K562 (cell line): ENCODE measurements around the gene KLC1. TPM values are rescaled to one million over a fixed set of nuclear protein-coding genes. Genes with fewer than 3 reads are reported as not detected.

Experiments
- BCOR ChIP-seq: fragments of 450-650 bp; IDR thresholded peaks from 2 replicates; pipeline ENCODE4 v1.6.1; 2016
- CTBP1 ChIP-seq: fragments of 450-650 bp; IDR thresholded peaks from 2 replicates; pipeline ENCODE4 v1.6.1; 2016; ENCODE audit warnings: borderline replicate concordance
- EGR1 ChIP-seq: fragments of 450-650 bp; conservative IDR thresholded peaks from 2 replicates; pipeline ENCODE4 v1.6.1; 2017; ENCODE audit warnings: mild to moderate bottlenecking
- FOS ChIP-seq: IDR thresholded peaks from 3 replicates; pipeline ENCODE4 v1.6.1; 2011; ENCODE audit not compliant: insufficient read length; ENCODE audit errors: extremely low read depth
- GATAD2A ChIP-seq: fragments of 450-650 bp; IDR thresholded peaks from 2 replicates; pipeline ENCODE4 v1.6.1; 2017
- KDM4B ChIP-seq, 2 experiments: fragments of 450-650 bp in 1 of 2; sonication (generic) in 1 of 2; IDR thresholded peaks; 2 replicates each; pipeline ENCODE4 v1.6.1; 2016 to 2017; ENCODE audit warnings: borderline replicate concordance in 2 of 2, antibody characterized with exemption in 1 of 2, low read depth in 1 of 2, mild to moderate bottlenecking in 1 of 2
- KDM5B ChIP-seq: fragments of 200-600 bp; sonication (generic); IDR thresholded peaks from 2 replicates; pipeline ENCODE4 v1.6.1; 2012; ENCODE audit warnings: low read depth, mild to moderate bottlenecking, moderate library complexity, low read length, control low read depth, inconsistent platforms; ENCODE audit not compliant: insufficient replicate concordance
- MAZ ChIP-seq, 2 experiments: fragments of 450-650 bp in 1 of 2; sonication (generic) in 1 of 2; formaldehyde crosslinking; IDR thresholded peaks in 1 of 2; conservative IDR thresholded peaks in 1 of 2; 2 replicates each; pipeline versions ENCODE4 v1.4.0 to v1.5.0; 2020; ENCODE audit warnings: mild to moderate bottlenecking in 1 of 2, missing genetic modification reagents in 1 of 2
- MTA3 ChIP-seq: fragments of 450-650 bp; formaldehyde crosslinking; IDR thresholded peaks from 2 replicates; pipeline ENCODE4 v1.6.1; 2017; ENCODE audit warnings: mild to moderate bottlenecking, borderline replicate concordance
- PHB ChIP-seq: fragments of 250-450 bp; sonication (Bioruptor Pico); IDR thresholded peaks from 2 replicates; pipeline ENCODE4 v1.5.0; 2021
- POLR2A ChIP-seq: fragments of 450-650 bp; conservative IDR thresholded peaks from 2 replicates; pipeline ENCODE4 v1.6.1; 2016
- POLR2G ChIP-seq: fragments of 200-400 bp; formaldehyde crosslinking; IDR thresholded peaks from 2 replicates; pipeline ENCODE4 v1.6.1; 2017; ENCODE audit warnings: low read depth, mild to moderate bottlenecking, antibody characterized with exemption, low read length, moderate library complexity
- POLR2H ChIP-seq: IDR thresholded peaks from 2 replicates; pipeline ENCODE4 v1.6.1; 2016; ENCODE audit warnings: missing genetic modification characterization, low read depth, mild to moderate bottlenecking, control low read depth, missing compliant biosample characterization, moderate library complexity
- SUPT5H ChIP-seq: fragments of 450-650 bp; IDR thresholded peaks from 2 replicates; pipeline ENCODE4 v1.6.1; 2016
- ZFX ChIP-seq: sonication (generic); formaldehyde crosslinking; IDR thresholded peaks from 2 replicates; pipeline ENCODE4 v1.8.0; 2022; ENCODE audit warnings: mild to moderate bottlenecking, missing genetic modification reagents, moderate library complexity
- ZNF717 ChIP-seq: fragments of 250-450 bp; sonication (Bioruptor Pico); IDR thresholded peaks from 2 replicates; pipeline ENCODE4 v1.5.0; 2021
- polyA plus RNA-seq, 8 experiments: library from polyadenylated mRNA; depleted of rRNA in 4 of 8; stranded (reverse) in 5 of 8; unstranded in 3 of 8; fragments of >200 nt; fragmentation: Nextera tagmentation in 2 of 8; fragmentation: Illumina TruSeq in 1 of 8; extraction: Ambion mirVana in 2 of 8; extraction: Trizol in 1 of 8; gene quantifications; 2 replicates each; pipeline versions ENCODE4 v1.2.1 to v1.2.3, GENCODE V29; 2011 to 2014; ENCODE audit warnings: inconsistent platforms in 1 of 8, missing spikeins in 1 of 8
- total RNA-seq, 7 experiments: library from RNA; depleted of rRNA in 6 of 7; stranded (reverse); fragments of >200 nt in 6 of 7; fragmentation: Illumina TruSeq in 2 of 7; extraction: Trizol in 2 of 7; gene quantifications; 2 replicates each; pipeline versions ENCODE4 v1.2.1 to v1.2.3, GENCODE V29; 2011 to 2021; ENCODE audit warnings: low replicate concordance in 1 of 7
- TF ChIP-seq, protein P1 (sequence below): fragments of 450-650 bp; IDR thresholded peaks from 2 replicates; pipeline ENCODE4 v1.6.1; 2017; ENCODE audit warnings: mild to moderate bottlenecking, moderate library complexity
- TF ChIP-seq, protein P2 (sequence below): IDR thresholded peaks from 3 replicates; pipeline ENCODE4 v1.6.1; 2011; ENCODE audit warnings: borderline replicate concordance, mild to moderate bottlenecking; ENCODE audit not compliant: insufficient read length, insufficient read depth

Gene KLC1
- total and polyA plus RNA-seq, 9 of the 15 experiments (the other 6 are each of a cell fraction or from before 2014, with no cell fraction given), result 4.9 to 134 (median 54.8) TPM

DNA sequence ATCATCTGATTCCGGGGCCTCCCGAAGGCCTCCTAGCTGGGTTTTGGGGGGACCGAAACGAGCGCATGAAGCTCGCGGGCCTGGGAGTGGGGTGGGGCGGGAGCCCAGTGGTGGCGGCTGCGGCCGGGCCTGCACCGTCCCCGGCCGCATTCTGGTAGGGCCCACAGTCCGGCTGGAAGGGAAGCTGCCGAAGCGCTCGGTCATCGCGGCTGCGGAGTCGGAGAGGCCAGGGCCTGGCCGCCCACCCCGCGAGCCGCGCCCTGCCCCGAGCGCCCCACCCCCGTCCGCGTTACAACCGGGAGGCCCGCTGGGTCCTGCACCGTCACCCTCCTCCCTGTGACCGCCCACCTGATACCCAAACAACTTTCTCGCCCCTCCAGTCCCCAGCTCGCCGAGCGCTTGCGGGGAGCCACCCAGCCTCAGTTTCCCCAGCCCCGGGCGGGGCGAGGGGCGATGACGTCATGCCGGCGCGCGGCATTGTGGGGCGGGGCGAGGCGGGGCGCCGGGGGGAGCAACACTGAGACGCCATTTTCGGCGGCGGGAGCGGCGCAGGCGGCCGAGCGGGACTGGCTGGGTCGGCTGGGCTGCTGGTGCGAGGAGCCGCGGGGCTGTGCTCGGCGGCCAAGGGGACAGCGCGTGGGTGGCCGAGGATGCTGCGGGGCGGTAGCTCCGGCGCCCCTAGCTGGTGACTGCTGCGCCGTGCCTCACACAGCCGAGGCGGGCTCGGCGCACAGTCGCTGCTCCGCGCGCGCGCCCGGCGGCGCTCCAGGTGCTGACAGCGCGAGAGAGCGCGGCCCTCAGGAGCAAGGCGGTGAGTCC, at the start of gene KLC1 (continued):
- TF ChIP-seq POLR2H (tag) (peak; percentile 41; the same call in 1 of the 2 replicates), POLR2A (peak; percentile 66), PHB (no peak), GATAD2A (0 out of 2 replicates have a peak, but pooled peaks have one; percentile 54), ZNF717 (CRISPR knock-in tag) (no peak), SUPT5H (peak; percentile 59), EGR1 (peak; percentile 48), POLR2G (peak; percentile 89), MTA3 (0 out of 2 replicates have a peak, but pooled peaks have one; percentile 12), FOS (no peak), ZFX (CRISPR knock-in tag) (peak; percentile 94), KDM5B (peak; percentile 57), KDM4B (IDR thresholded peaks at IDR 0.05; ENCODE audit: borderline replicate concordance in 2 of 2, low read depth in 1 of 2) (0 out of 4 replicates have a peak, but pooled peaks of 1 of the 2 experiments have one; percentile 46), MAZ (CRISPR knock-in tag; conservative IDR thresholded peaks at IDR 0.05 in 1 of 2, IDR thresholded peaks at IDR 0.05 in 1 of 2) (peak; percentile 86 to 91), CTBP1 (peak; percentile 68), BCOR (peak; percentile 99)
- TF ChIP-seq, protein P1, sequence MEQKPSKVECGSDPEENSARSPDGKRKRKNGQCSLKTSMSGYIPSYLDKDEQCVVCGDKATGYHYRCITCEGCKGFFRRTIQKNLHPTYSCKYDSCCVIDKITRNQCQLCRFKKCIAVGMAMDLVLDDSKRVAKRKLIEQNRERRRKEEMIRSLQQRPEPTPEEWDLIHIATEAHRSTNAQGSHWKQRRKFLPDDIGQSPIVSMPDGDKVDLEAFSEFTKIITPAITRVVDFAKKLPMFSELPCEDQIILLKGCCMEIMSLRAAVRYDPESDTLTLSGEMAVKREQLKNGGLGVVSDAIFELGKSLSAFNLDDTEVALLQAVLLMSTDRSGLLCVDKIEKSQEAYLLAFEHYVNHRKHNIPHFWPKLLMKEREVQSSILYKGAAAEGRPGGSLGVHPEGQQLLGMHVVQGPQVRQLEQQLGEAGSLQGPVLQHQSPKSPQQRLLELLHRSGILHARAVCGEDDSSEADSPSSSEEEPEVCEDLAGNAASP, result no peak
- TF ChIP-seq, protein P2, sequence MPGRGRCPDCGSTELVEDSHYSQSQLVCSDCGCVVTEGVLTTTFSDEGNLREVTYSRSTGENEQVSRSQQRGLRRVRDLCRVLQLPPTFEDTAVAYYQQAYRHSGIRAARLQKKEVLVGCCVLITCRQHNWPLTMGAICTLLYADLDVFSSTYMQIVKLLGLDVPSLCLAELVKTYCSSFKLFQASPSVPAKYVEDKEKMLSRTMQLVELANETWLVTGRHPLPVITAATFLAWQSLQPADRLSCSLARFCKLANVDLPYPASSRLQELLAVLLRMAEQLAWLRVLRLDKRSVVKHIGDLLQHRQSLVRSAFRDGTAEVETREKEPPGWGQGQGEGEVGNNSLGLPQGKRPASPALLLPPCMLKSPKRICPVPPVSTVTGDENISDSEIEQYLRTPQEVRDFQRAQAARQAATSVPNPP, result no peak
